ENCODE results near the gene ACSF3. TPM values are rescaled to one million over a fixed set of nuclear protein-coding genes. Genes with fewer than 3 reads are reported as not detected.

ACSF3 gene
- total and polyA plus RNA-seq, 7 donors = 19.7 to 42.2 (median 28.2) TPM

DNA sequence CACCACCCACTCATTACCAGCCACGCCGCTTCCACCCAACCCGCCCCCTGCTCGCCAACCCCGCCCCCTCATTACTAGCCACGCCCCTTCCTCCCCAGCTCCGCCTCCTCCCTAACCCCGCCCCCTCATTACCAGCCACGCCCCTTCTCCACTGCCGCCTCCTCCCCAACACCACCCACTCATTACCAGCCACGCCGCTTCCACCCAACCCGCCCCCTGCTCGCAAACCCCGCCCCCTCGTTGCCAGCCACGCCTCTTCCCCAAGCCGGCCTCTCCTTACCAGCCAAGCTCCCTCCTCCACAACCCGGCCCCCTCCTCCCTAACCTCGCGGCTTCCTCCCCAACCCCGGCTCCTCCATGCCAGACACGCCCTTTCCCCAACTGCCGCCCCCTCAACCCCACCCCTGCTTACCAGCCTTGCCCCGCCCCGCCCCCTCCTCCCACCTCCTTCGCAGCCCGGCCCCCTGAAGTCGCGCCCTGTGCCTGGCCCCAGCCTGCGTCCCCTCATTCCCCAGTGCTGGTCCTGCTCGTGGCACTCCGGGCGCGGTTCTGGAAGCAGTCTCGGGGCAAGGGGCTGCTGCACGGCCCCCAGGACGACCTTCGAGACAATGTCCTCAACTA lies 99.4 kb downstream of the ACSF3 start:
- Histone ChIP-seq H3K36me3 (no peaks in the 10 kb centered on the region), H3K4me1 (peaks cover 0 to 18% (median 13%) of the 10 kb centered on the region in 4 donors), H3K4me3 (no peak overlapping the region), H3K27me3 (peaks cover 7 to 31% (median 29%) of the 10 kb centered on the region in 3 donors), H3K27ac (no peak overlapping the region), H3K9me3 (no peaks in the 10 kb centered on the region)
- intact Hi-C loops (cut with DNase I) = no loop called here
- DNase-seq = no peak
- 10 to 16% methylated on average over 39 of the region's 39 CpGs for whole genome bisulfite sequencing, 2 donors
- no peak for TF ChIP-seq POLR2A (IDR thresholded peaks at IDR 0.05)
- TF ChIP-seq, protein P1, sequence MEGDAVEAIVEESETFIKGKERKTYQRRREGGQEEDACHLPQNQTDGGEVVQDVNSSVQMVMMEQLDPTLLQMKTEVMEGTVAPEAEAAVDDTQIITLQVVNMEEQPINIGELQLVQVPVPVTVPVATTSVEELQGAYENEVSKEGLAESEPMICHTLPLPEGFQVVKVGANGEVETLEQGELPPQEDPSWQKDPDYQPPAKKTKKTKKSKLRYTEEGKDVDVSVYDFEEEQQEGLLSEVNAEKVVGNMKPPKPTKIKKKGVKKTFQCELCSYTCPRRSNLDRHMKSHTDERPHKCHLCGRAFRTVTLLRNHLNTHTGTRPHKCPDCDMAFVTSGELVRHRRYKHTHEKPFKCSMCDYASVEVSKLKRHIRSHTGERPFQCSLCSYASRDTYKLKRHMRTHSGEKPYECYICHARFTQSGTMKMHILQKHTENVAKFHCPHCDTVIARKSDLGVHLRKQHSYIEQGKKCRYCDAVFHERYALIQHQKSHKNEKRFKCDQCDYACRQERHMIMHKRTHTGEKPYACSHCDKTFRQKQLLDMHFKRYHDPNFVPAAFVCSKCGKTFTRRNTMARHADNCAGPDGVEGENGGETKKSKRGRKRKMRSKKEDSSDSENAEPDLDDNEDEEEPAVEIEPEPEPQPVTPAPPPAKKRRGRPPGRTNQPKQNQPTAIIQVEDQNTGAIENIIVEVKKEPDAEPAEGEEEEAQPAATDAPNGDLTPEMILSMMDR (IDR thresholded peaks at IDR 0.05) = no peak

DNA sequence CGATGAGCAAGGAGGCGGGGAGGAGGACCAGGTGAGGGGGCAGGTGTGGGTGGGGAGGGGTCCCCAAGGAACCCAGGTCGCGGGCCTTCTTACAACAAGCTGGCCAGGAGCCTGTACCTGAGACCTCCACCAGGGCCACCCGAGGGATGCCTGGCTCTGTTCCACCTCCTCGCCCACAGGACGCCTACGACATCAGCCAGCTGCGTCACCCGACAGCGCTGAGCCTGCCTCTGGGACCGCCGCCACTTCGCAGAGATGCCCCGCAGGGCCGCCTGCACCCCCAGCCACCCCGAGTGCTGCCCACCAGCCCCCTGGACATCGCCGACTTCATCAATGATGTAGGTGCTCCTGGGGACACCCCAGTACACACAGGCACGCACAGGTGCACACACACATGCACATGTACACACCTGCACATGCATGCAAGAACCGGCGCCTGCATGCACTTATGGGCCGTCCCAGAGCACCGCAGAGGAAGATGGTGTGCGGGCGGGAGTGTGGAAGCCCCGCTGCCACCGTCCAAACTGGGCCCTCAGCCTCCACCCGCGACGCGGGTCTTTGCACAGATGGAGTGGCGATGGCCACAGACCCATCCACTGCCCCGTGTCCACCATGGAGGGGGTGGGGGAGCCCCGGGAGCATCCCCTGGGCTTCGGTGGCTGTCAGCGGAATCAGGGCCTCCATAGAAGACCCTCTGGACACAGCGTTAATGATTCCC lies 100.1 kb downstream of the ACSF3 start:
- no peak for TF ChIP-seq POLR2A (IDR thresholded peaks at IDR 0.05)
- TF ChIP-seq, protein P1 (IDR thresholded peaks at IDR 0.05) = no peak
- no peak for TF ChIP-seq EP300 (IDR thresholded peaks at IDR 0.05)
- no peak for TF ChIP-seq POLR2AphosphoS5 (IDR thresholded peaks at IDR 0.05)
- Histone ChIP-seq H3K27me3 (peaks cover 11 to 38% (median 36%) of the 10 kb centered on the region in 3 donors), H3K4me3 (no peak overlapping the region)

DNA sequence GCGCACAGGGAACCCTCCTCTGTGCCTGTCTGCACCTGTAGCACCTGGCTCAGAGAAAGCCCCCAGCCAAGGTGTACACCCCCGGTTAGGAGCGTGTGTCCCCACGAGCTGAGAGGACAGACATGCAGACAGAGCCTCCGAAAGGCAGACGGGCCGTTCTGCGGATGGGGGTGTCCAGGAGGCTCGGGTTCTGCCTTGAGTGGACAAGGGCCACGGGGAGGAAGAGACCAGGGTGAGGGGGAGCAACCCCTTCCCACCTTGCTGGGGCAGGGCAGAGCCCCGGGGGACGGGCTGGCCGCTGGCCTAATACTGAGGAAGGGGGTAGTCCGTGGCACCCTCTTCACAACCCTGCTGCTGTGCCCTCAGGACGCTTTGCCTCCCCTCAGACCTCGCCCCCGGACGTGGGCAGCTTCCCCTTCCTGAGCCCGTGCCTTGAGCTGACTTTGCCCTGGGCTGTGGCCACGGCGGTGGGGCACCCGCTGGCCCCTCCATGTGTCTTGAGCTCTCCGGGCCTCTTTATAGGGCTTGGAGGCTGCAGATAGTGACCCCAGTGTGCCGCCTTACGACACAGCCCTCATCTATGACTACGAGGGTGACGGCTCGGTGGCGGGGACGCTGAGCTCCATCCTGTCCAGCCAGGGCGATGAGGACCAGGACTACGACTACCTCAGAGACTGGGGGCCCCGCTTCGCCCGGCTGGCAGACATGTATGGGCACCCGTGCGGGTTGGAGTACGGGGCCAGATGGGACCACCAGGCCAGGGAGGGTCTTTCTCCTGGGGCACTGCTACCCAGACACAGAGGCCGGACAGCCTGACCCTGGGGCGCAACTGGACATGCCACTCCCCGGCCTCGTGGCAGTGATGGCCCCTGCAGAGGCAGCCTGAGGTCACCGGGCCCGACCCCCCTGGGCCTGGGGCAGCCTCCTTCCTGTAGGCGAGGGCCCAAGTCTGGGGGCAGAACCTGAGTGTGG lies 101.0 kb downstream of the ACSF3 start:
- TF ChIP-seq POLR2A (IDR thresholded peaks at IDR 0.05) = no peak
- TF ChIP-seq, protein P1 (IDR thresholded peaks at IDR 0.05) = no peak
- TF ChIP-seq EP300 (IDR thresholded peaks at IDR 0.05) = no peak
- no peak for TF ChIP-seq POLR2AphosphoS5 (IDR thresholded peaks at IDR 0.05)
- Histone ChIP-seq H3K27ac (no peak overlapping the region), H3K9me3 (no peaks in the 10 kb centered on the region), H3K27me3 (peaks cover 20 to 47% (median 45%) of the 10 kb centered on the region in 3 donors), H3K4me1 (peaks cover 0 to 18% (median 13%) of the 10 kb centered on the region in 4 donors), H3K36me3 (no peaks in the 10 kb centered on the region), H3K4me3 (no peak overlapping the region)
- DNase-seq = no peak
- 79 to 84% methylated on average over 45 of the region's 45 CpGs for WGBS, 2 donors
- intact Hi-C loops (cut with DNase I) = no loop called here

More for the DNA sequence above, 100.1 kb downstream of the ACSF3 start:
- intact Hi-C loops (cut with DNase I) = no loop called here
- WGBS, 2 donors = 73 to 79% methylated on average over 38 of the region's 38 CpGs
- H3K27ac ChIP-seq = no peak overlapping the region
- no peaks in the 10 kb centered on the region for H3K36me3 ChIP-seq
- no peaks in the 10 kb centered on the region for H3K9me3 ChIP-seq
- DNase-seq = no peak
- peaks cover 0 to 18% (median 13%) of the 10 kb centered on the region in 4 donors for H3K4me1 ChIP-seq

DNA sequence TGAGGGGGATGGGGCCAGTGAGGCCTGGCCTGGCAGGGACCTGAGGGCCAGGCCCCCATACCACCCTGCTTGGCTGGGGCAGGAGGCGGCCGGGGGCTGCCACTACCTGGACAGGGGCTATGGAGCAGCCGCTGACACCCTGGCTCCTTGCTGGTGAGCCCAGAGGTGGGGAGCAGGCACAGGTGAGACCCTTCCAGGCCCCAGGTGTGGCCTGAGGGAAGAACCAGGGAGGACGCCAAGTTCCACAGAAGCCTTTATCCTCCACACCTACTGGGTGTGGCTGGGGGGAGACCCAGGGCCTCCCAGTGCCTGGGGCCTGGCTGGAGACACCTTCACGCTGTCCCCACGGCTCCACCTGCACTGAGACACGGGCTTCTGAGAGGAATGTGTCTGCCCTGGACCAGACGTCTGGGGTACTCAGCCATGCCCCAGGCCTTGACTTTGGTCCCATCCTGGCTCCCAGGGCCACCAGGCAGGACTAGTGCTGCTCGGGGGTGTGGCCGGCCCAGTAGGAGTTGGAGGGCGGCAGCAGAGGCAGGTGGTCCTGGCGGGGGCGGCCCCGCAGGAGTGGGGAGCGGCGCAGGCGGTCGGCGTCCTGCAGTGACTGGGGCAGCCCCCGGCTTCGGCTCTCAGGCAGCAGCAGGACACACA lies 102.0 kb downstream of the ACSF3 start:
- intact Hi-C loops (cut with DNase I) = no loop called here
- peaks cover 0 to 26% (median 17%) of the 10 kb centered on the region in 4 donors for H3K4me1 ChIP-seq
- no peak for DNase-seq
- H3K4me3 ChIP-seq = no peak overlapping the region
- H3K9me3 ChIP-seq = no peaks in the 10 kb centered on the region
- H3K36me3 ChIP-seq = no peaks in the 10 kb centered on the region
- 71 to 86% methylated on average over 21 of the region's 21 CpGs for WGBS, 2 donors
- H3K27me3 ChIP-seq = peaks cover 29 to 54% (median 53%) of the 10 kb centered on the region in 3 donors
- TF ChIP-seq, protein P1 (IDR thresholded peaks at IDR 0.05) = no peak
- TF ChIP-seq EP300 (IDR thresholded peaks at IDR 0.05) (no peak), POLR2AphosphoS5 (IDR thresholded peaks at IDR 0.05) (no peak), POLR2A (IDR thresholded peaks at IDR 0.05) (no peak)
- no peak overlapping the region for H3K27ac ChIP-seq

All from sigmoid colon (tissue), 7 donors.